SK-MEL-5 (cell line): ENCODE measurements around the gene CD247. TPM values are rescaled to one million over a fixed set of nuclear protein-coding genes. Genes with fewer than 3 reads are reported as not detected.

Experiments
- DNase-seq: peaks from one replicate; pipeline ENCODE4 v3.0.0-alpha.2; 2016; ENCODE audit warnings: low read depth, low spot score
- in situ Hi-C: cut with HindIII; loops from 2 replicates; pipeline ENCODE4 v1.10.0; 2016; ENCODE audit warnings: low sequenced_read_pairs, high pct_unique_total_duplicates, low pct_unique_long_range_greater_than_20kb
- total RNA-seq: library from RNA; depleted of rRNA; stranded (reverse); fragments of >200 nt; shearing (Covaris generic); gene quantifications from 2 replicates; pipeline ENCODE4 v1.2.3, GENCODE V29; 2014

The CD247 gene
- total RNA-seq, 1 experiment from 2014 or later = 0.77 TPM

GRCh38 chr1:167517535-167518330 is 596 bp downstream of the CD247 start:
- no peak for DNase-seq
- in situ Hi-C loops = no loop called here

DNA sequence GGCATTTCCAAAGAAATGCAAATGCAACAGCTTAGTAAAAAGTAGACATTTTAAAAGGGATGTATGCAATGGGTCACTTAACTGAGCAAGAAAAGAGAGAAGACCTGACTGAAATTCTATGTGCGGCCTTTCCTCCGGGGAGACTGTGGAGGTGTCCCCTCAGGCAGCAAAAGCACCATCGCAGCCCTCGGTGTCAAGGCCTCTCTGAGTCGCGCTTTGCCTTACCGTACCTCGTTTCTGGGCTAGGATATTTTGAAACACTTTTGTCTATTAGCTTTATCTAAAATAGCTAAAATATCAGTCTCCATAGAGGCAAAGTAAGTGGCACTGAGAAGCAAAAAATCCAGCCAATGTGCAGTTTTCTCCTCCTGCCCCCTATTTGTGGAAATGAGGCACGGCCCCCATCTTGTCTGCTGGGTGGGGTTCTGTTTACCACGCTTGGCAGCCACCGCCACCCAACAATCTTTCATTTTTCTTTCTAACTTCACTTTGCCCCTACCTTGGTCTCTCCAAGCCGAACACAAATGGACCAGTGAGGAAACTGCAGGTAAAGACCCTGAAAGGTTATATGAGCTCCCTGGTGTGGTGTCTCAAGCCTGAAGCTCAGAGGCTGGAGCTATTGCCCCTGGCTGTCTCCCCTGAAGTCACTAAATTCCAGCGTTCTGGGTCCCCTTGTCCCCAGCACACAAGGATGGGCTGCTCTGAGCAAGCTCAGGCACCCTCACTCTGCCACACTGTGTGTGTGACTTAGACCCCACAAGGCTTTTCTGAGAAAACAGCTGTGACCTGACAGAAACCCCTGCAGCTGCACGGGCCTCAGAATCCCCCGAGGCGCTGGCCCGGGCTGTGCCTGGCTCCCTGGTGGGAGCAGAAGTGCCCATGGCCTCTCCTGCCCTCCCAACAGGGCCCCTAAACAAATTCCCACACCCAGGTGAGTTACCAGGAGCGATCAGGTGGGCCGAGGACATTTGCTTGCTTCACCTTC is 1.6 kb downstream of the CD247 start:
- no peak for DNase-seq
- in situ Hi-C loops = no loop called here

DNA sequence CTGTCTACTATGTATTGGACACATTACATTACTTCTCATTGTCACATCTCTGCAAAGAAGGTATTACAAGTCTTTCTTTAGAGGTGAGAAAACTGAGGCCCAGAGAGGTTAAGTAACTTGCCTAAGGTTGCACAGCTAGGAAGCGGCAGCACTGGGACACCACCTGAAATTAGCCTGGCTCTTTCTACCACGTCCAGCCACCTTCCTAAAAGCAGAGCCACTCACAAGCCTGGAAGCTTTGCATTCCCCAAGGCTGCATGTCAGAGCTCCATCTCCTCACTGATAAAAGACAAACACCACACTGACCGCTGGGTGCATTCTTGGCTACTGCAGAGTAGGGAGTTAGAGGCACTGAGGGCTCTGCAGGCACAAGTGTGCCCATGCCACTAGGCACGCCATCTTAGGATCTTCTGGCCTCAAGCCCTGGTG is 2.4 kb downstream of the CD247 start:
- no peak for DNase-seq
- in situ Hi-C loops = no loop called here

DNA sequence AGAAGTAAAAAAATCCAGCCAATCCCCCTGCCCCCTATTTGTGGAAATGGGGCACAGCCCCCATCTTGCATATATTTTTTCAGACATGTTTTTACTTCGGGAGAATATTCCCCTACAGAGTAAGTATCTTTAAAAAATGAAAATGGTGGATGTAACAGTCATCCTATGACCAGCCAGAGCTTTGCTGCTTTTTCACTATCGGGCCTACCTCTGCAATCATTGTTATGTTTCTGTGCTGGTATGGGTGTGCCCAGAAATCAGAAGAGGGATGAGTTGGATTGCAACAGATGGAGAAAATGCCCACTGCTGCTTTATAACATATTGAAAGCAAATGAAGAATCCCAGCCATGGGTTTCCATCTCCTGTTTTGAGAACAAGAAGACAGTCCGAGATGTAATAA is 2.9 kb downstream of the CD247 start:
- in situ Hi-C loops = no loop called here

DNA sequence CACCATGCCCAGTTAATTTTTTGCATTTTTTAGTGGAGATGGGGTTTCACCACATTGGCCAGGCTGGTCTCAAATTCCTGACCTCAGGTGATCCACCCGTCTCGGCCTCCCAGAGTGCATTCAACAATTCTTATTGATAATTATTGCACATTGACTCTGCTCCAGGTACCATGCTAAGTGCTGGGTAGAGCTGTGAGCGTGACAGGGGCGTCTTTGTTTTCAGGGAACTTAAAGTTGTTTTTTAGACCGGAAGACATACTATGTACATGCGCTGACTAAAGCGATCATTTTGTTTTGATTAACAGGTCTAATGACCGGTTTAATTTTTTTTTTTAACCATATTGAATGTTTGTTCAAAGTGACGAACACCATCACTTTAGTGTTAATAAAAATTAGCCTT is 4.0 kb downstream of the CD247 start:
- in situ Hi-C loops = no loop called here
- DNase-seq = no peak

More for the DNA sequence above, 2.9 kb downstream of the CD247 start:
- DNase-seq = no peak

DNA sequence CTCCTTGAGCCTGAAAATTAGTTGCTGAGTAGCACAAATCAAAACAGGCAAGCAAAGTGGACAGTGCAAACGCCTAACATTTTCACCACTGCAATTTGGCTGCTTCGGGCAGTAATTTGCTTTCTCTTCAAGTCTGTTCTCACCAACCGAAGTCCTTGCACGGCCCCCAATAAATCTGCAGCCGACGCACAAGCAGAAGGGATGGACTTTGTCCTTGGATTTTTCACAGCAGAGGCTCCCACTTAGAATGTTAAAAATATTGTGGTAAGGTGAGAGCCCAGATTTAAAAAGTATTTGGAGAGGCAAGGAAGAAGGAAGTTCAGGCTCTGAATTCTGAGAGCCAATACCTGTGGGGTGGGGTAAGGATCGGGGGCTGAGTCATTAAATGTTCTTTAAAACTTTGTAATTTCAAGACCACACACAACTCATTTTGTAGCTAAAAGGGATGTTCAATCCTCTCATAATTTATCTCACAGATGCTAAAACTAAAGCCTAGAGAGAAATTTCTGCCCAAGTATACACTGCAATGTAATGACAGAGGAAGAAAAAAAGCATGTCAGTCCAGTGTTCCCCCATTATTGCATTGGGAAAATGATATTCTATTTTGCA is 6.2 kb downstream of the CD247 start:
- in situ Hi-C loops = no loop called here
- DNase-seq = no peak

DNA sequence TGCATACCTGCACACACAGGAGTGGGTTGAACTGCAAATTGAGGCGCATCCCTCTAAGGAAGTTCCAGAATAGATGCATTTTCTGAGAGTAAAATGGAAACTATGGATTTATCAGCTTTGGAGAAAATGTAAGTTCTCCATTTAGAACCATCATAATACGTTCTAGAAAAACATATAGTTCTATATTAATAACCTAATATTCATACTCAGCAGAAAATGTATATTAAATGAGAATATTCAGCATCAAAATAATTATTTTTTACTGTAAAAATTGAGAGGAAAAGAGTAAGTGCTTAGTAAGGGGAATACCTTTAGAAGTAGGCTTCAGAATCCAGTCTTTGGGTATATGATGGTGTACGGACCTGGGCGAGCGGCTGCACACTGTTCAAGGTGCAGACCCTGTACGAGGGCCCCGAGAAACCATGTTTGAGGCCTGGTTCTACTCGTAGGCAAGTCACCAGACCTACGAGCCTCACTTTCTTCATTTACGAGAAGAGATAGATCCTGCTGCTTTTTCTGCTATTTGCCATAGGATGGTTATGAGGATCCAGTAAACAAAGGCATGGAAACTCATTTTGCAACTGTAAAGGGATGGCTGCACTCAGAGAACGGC is 6.8 kb downstream of the CD247 start:
- in situ Hi-C loops = no loop called here
- no peak for DNase-seq

DNA sequence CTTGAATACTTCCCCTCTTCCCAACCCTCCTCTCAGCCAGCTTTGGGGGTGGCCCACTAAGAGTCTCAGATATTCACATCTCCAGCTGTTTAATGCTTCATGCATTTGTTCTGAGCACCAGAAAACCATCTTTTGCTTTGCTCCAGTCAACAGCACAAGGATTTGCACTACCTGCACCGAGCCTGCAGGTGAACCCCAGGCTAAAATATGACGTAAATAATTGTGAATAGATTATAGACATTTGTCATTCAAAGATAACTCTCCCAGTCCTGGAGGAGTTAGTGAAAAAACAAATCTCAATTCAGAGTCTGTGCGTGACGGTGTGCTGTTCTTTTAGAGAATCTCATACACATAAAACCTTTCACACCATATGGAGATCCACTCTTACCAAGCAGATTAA is 7.4 kb downstream of the CD247 start:
- in situ Hi-C loops = no loop called here
- DNase-seq = no peak

- in situ Hi-C loops = no loop called here
- no peak for DNase-seq
Measured at GRCh38 chr1:167510244-167510643, 8.1 kb downstream of the CD247 start.

GRCh38 chr1:167509587-167509986 is 8.7 kb downstream of the CD247 start:
- in situ Hi-C loops = no loop called here
- DNase-seq = no peak

DNA sequence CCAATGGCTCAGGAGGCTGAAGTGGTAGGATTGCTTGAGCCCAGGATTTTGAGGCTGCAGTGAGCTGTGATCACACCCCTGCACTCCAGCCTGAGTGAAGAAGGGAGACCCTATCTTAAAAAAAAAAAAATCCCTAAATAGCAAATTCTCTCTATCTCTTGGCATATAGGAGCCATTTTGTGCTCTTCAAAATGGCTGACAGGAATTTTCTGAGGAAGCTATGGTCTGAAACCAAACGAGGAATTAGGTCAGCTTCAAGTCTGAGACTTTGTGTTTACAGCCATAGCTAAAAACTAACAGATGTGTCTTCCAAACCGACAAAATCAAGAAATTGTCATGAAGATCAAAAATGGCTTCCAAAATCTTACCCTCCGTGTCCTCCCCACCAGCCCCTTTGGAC is 10.6 kb downstream of the CD247 start:
- no peak for DNase-seq
- in situ Hi-C loops = no loop called here

DNA sequence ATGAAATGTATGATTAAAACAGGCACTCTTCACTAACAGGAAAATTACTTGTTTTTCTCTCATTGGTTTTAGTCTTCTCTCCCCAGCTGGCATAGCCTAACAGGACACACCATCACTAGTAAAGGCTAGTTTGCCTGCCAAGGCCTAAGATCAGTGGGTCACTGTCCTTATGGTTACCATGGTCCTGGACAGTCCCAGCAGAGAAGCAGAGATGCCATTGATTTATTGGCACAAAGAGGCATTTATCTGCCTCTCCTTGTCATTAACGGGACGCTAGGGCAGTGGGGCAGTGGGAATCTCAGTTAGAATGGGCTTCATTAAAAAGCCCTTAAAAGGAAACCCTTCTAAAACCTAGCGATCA is 13.9 kb downstream of the CD247 start:
- in situ Hi-C loops = no loop called here

DNA sequence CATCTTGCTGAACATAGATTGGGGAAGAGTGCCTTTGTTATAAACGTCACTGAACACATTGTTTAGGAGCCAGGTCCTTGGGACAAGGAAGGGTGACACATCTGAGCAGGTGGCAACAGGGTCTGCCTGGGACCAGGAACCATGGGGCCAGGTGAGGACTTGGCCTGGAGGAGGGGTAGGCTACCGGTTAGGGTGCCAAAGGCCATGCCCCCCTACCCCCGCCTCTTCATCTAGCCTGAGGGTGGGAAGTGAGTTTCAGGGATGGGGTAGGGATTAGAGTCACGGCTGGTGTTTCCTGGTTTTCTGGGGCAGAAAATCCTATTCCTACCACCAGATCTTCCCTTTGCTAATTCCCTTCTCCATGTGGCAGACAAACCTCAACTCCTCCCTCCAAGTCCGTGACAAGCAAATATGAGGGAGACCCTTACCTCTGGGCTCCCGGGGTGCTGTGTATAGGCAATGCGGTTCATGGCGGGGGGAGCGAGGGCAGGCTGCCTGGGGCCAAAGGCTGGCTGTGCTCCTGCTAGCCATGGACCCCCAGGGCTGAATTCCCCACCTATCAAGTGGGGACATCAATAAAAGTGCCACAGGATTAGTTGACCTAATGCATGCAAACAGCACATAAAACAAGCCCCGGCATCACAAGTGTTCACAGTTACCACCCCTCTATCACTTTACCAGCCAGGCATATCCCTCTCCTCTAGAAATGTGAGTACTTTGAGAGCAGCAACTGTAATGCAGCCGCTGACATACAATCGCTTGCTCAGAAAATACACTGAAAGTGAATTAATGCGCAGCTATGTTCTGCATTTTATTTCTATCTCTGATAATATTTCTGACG is 14.5 kb downstream of the CD247 start:
- no peak for DNase-seq
- in situ Hi-C loops = no loop called here

More for the DNA sequence above, 13.9 kb downstream of the CD247 start:
- no peak for DNase-seq

- no peak for DNase-seq
- in situ Hi-C loops = no loop called here
Measured at GRCh38 chr1:167502719-167503462, 15.4 kb downstream of the CD247 start.

DNA sequence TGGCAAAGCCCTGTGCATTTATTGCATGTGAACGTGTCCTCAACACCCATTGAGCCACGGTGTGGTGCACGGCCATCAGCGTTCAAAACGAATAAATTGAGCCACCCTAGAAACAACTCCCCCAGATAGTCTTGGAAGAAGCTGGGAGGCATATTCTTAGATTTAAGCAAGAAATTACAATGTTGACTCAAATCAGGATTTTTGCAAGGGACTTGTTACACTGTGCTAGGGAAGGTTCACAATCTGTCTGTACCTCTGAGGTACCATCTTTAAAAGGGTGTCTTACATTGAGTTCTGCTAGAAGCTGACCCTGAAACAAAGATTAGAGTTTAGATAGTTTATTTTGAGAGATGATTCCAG is 16.2 kb downstream of the CD247 start:
- DNase-seq = no peak
- in situ Hi-C loops = no loop called here

DNA sequence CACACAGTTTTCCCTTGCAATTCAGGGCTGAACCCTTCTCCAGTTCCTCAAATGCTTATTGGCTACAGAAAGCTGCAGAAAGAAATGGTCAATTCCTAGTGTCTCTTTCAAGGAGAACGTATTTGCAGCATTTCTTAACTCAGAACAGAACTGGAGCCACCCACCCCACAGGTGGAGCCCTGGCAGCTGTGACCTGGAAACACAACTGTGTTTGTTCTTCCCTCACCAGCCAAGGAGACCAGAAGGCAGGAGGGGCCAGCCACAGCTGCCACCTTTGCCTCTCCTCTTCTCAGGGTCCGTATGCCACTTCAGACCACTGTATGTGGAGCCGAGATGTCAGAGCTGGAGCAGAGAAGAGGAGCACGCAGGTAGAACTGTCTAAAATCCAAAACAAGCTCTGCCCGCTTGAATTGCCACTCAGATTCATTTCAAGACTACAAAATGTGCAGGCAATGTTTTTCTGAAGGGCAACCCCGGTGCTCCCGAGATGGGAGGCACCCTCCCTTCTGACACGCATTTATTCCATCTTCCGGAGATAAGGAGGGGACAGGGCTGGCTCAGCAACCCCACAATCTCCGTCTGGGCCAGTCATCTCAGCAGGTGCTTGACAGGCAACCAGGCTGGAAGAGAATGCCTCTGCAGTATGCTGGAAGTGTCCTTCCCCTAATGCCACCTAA is 16.7 kb downstream of the CD247 start:
- in situ Hi-C loops = no loop called here
- DNase-seq = no peak
